Body of pancreas (tissue), 4 donors: ENCODE measurements around the gene SEC31A.

Experiments used
- CTCF ChIP-seq, 7 experiments: fragments of 450-650 bp in 4 of 7; fragments of 200-600 bp in 3 of 7; sonication (generic) in 3 of 7; IDR thresholded peaks; one replicate each; pipeline ENCODE4 v1.5.1; 2016 to 2019; ENCODE audit warnings: antibody characterized with exemption in 7 of 7
- POLR2A ChIP-seq, 3 donors: fragments of 450-650 bp; IDR thresholded peaks; one replicate each; pipeline ENCODE4 v1.6.1; 2016; ENCODE audit warnings: antibody characterized with exemption in 3 of 3, mild to moderate bottlenecking in 2 of 3

GRCh38 chr4:82890528-82890900, 439 bp downstream of the SEC31A start:
- TF ChIP-seq CTCF (IDR thresholded peaks at IDR 0.05) (no peak), POLR2A (IDR thresholded peaks at IDR 0.05) (no peak)
